Ishikawa (cell line): ENCODE measurements around the gene FCAMR.

ENCODE experiments used
- CEBPB ChIP-seq: IDR thresholded peaks from 2 replicates; pipeline ENCODE4 v1.6.1; 2012
- CREB1 ChIP-seq: IDR thresholded peaks from 2 replicates; pipeline ENCODE4 v1.6.1; 2012; ENCODE audit warnings: low read depth
- EGR1 ChIP-seq: IDR thresholded peaks from 2 replicates; pipeline ENCODE4 v1.6.1; 2012
- EP300 ChIP-seq: IDR thresholded peaks from 2 replicates; pipeline ENCODE4 v1.6.1; 2012; ENCODE audit warnings: borderline replicate concordance
- FOXM1 ChIP-seq: IDR thresholded peaks from 2 replicates; pipeline ENCODE4 v1.6.1; 2012; ENCODE audit warnings: low read depth, borderline replicate concordance
- NFIC ChIP-seq: IDR thresholded peaks from 2 replicates; pipeline ENCODE4 v1.6.1; 2012
- RAD21 ChIP-seq: IDR thresholded peaks from 2 replicates; pipeline ENCODE4 v1.6.1; 2012; ENCODE audit warnings: low read depth
- REST ChIP-seq: IDR thresholded peaks from 2 replicates; pipeline ENCODE4 v1.6.1; 2012; ENCODE audit warnings: low read depth, mild to moderate bottlenecking
- TAF1 ChIP-seq: IDR thresholded peaks from 2 replicates; pipeline ENCODE4 v1.6.1; 2012; ENCODE audit warnings: low read depth, mild to moderate bottlenecking
- TCF12 ChIP-seq: IDR thresholded peaks from 2 replicates; pipeline ENCODE4 v1.6.1; 2012; ENCODE audit warnings: low read depth
- TEAD4 ChIP-seq: IDR thresholded peaks from 2 replicates; pipeline ENCODE4 v1.6.1; 2012
- USF1 ChIP-seq: IDR thresholded peaks from 2 replicates; pipeline ENCODE4 v1.6.1; 2012
- YY1 ChIP-seq: IDR thresholded peaks from 2 replicates; pipeline ENCODE4 v1.6.1; 2012; ENCODE audit warnings: low read depth
- ZBTB7A ChIP-seq: IDR thresholded peaks from 2 replicates; pipeline ENCODE4 v1.6.1; 2012; ENCODE audit warnings: low read depth
- TF ChIP-seq, protein P1 (sequence below): IDR thresholded peaks from 2 replicates; pipeline ENCODE4 v1.6.1; 2012

FCAMR gene

GRCh38 chr1:206930210-206930798 lies 40.0 kb downstream of the FCAMR start:
- no peak for TF ChIP-seq REST
- no peak for TF ChIP-seq CREB1
- TF ChIP-seq TEAD4: no peak
- no peak for TF ChIP-seq EP300
- TF ChIP-seq CEBPB: no peak
- TF ChIP-seq EGR1: no peak
- TF ChIP-seq TCF12: no peak
- TF ChIP-seq TAF1: no peak
- no peak for TF ChIP-seq FOXM1
- TF ChIP-seq, protein P1, sequence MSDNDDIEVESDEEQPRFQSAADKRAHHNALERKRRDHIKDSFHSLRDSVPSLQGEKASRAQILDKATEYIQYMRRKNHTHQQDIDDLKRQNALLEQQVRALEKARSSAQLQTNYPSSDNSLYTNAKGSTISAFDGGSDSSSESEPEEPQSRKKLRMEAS: no peak
- no peak for TF ChIP-seq ZBTB7A
- TF ChIP-seq YY1: no peak
- TF ChIP-seq USF1: no peak
- no peak for TF ChIP-seq RAD21
- no peak for TF ChIP-seq NFIC

DNA sequence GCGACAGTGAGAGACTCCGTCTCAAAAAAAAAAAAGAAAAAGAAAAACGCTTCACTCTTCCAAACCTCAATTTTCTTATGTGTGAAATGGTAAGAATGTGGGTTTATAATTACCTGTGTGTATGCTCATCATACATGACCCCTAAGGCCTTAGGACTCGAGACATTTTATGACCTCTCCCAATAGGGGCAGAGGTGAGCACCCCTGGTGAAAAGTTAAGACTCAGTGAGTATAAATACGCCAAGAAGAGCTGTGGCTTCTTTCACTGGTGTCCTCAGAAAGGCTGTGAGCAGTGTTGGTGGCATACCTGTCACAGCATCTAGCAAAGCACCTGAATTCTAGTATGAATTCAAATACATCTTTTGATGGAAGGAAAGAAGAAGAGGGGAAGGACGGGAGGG lies 40.7 kb downstream of the FCAMR start:
- TF ChIP-seq CEBPB (no peak), YY1 (no peak), ZBTB7A (no peak), FOXM1 (no peak), TAF1 (no peak), EP300 (no peak)
- TF ChIP-seq, protein P1: no peak

GRCh38 chr1:206926286-206926685 lies 44.0 kb downstream of the FCAMR start:
- TF ChIP-seq TEAD4: no peak
- TF ChIP-seq ZBTB7A: no peak
- TF ChIP-seq USF1: no peak
- no peak for TF ChIP-seq NFIC
- no peak for TF ChIP-seq EGR1
- TF ChIP-seq, protein P1: no peak
- no peak for TF ChIP-seq REST
- no peak for TF ChIP-seq FOXM1
- no peak for TF ChIP-seq TAF1
- TF ChIP-seq YY1: no peak
- no peak for TF ChIP-seq RAD21

- TF ChIP-seq TCF12 (no peak), NFIC (no peak), REST (no peak), EP300 (no peak), CEBPB (no peak), YY1 (no peak), USF1 (no peak), CREB1 (no peak), EGR1 (no peak), TEAD4 (no peak), ZBTB7A (no peak), RAD21 (no peak), FOXM1 (no peak), TAF1 (no peak)
- TF ChIP-seq, protein P1: no peak
Measured at GRCh38 chr1:206925106-206925736, 45.0 kb downstream of the FCAMR start.
